Activated T-helper 1 cell treated with anti-CD3 and anti-CD28 coated beads, Interleukin-2, amount 50 U/mL, for 16 hours (primary cell): ENCODE results near the gene GIT1.
A peak's percentile ranks its signal among the peaks of the same experiment; 100 is the strongest.

ENCODE experiments used
- DNase-seq, 2 donors: peaks; one replicate each; pipeline ENCODE4 v3.0.0-alpha.2; 2020; ENCODE audit warnings: low read depth in 1 of 2, low spot score in 1 of 2

GIT1 gene

GRCh38 chr17:29593591-29594518, 4.4 kb upstream of the GIT1 start:
- DNase-seq: no peak

GRCh38 chr17:29592850-29593551, 3.6 kb upstream of the GIT1 start, which contains the start of gene ANKRD13B:
TSS of gene ANKRD13B (plus strand) at chr17:29593132. CDS start at chr17:29593622, 490 bp downstream.
- DNase-seq: no peak

GRCh38 chr17:29591737-29592608, 2.5 kb upstream of the GIT1 start:
- peak; percentile 60 to 67 for DNase-seq

GRCh38 chr17:29591146-29591736, 1.8 kb upstream of the GIT1 start:
- no peak for DNase-seq

GRCh38 chr17:29590411-29591145, 1.1 kb upstream of the GIT1 start:
- no peak for DNase-seq

GRCh38 chr17:29588562-29589411, 661 bp downstream of the GIT1 start:
- no peak for DNase-seq

GRCh38 chr17:29588017-29588561, 1.4 kb downstream of the GIT1 start:
- DNase-seq: no peak

GRCh38 chr17:29587591-29587990, 1.9 kb downstream of the GIT1 start:
- DNase-seq: no peak

- DNase-seq: no peak
Observed at GRCh38 chr17:29586676-29587469, 2.6 kb downstream of the GIT1 start.

- no peak for DNase-seq
Observed at GRCh38 chr17:29585080-29585751, 4.2 kb downstream of the GIT1 start.

- DNase-seq: no peak
Observed at GRCh38 chr17:29584452-29585079, 4.9 kb downstream of the GIT1 start.

GRCh38 chr17:29583324-29584248, 5.9 kb downstream of the GIT1 start:
- DNase-seq: no peak

- DNase-seq: no peak
Observed at GRCh38 chr17:29582772-29583171, 6.7 kb downstream of the GIT1 start.

GRCh38 chr17:29582254-29582765, 7.1 kb downstream of the GIT1 start:
- no peak for DNase-seq

- no peak for DNase-seq
Observed at GRCh38 chr17:29581583-29582253, 7.7 kb downstream of the GIT1 start.
